H1 (cell line): ENCODE measurements around the gene CREB3L1. TPM values are rescaled to one million over a fixed set of nuclear protein-coding genes. Genes with fewer than 3 reads are reported as not detected.

ENCODE experiments used
- ASH2L ChIP-seq: fragments of 200-600, 300-600 bp; sonication (generic); IDR thresholded peaks from one replicate; pipeline ENCODE4 v1.7.1; 2017; ENCODE audit warnings: low read length
- CBX5 ChIP-seq: fragments of 300-800, 300-1000 bp; sonication (generic); IDR thresholded peaks from 2 replicates; pipeline ENCODE4 v1.7.1; 2016; ENCODE audit warnings: antibody characterized with exemption, low read length, low read depth
- CBX8 ChIP-seq: fragments of 300-800, 300-1000 bp; sonication (generic); IDR thresholded peaks from 2 replicates; pipeline ENCODE4 v1.7.1; 2016; ENCODE audit warnings: low read depth, low read length, borderline replicate concordance
- EZH2 ChIP-seq: fragments of 200-600 bp; sonication (generic); IDR thresholded peaks from 2 replicates; pipeline ENCODE4 v1.7.1; 2012; ENCODE audit warnings: low read depth, mild to moderate bottlenecking, moderate library complexity, low read length, inconsistent platforms; ENCODE audit not compliant: severe bottlenecking
- JUN ChIP-seq: IDR thresholded peaks from 2 replicates; pipeline ENCODE4 v1.6.1; 2011; ENCODE audit warnings: low read depth, mild to moderate bottlenecking, improper control_type of control experiment, low read length
- KDM5A ChIP-seq: fragments of 200-600 bp; IDR thresholded peaks from 2 replicates; pipeline ENCODE4 v1.7.1; 2012; ENCODE audit warnings: mild to moderate bottlenecking, low read length, inconsistent platforms, mixed read lengths
- NANOG ChIP-seq: IDR thresholded peaks from 2 replicates; pipeline ENCODE4 v1.6.1; 2011; ENCODE audit warnings: low read length, low read depth, mild to moderate bottlenecking, inconsistent platforms; ENCODE audit not compliant: insufficient read depth, poor library complexity, severe bottlenecking
- NRF1 ChIP-seq: IDR thresholded peaks from 2 replicates; pipeline ENCODE4 v1.6.1; 2011; ENCODE audit warnings: mild to moderate bottlenecking, low read depth, low read length, improper control_type of control experiment
- PHF8 ChIP-seq: fragments of 200-600 bp; sonication (generic); conservative IDR thresholded peaks from 2 replicates; pipeline ENCODE4 v1.7.1; 2012; ENCODE audit warnings: low read depth, mild to moderate bottlenecking, inconsistent platforms, low read length, moderate library complexity
- POU5F1 ChIP-seq: IDR thresholded peaks from 2 replicates; pipeline ENCODE4 v1.6.1; 2011; ENCODE audit warnings: low read depth, mild to moderate bottlenecking, low read length, moderate library complexity
- RAD21 ChIP-seq, 2 experiments: IDR thresholded peaks in 1 of 2; conservative IDR thresholded peaks in 1 of 2; 2 replicates each; pipeline ENCODE4 v1.6.1; 2011; ENCODE audit warnings: low read depth in 2 of 2, low read length in 2 of 2, improper control_type of control experiment in 1 of 2, inconsistent platforms in 1 of 2, mild to moderate bottlenecking in 1 of 2, moderate library complexity in 1 of 2
- RXRA ChIP-seq: IDR thresholded peaks from 2 replicates; pipeline ENCODE4 v1.6.1; 2011; ENCODE audit warnings: low read depth, mild to moderate bottlenecking, low read length, moderate library complexity; ENCODE audit not compliant: insufficient read depth
- SAP30 ChIP-seq: fragments of 300-600 bp; sonication (generic); IDR thresholded peaks from 2 replicates; pipeline ENCODE4 v1.7.1; 2012; ENCODE audit warnings: low read length, moderate library complexity, mild to moderate bottlenecking, inconsistent platforms; ENCODE audit not compliant: insufficient read depth, insufficient replicate concordance
- SIN3A ChIP-seq, 2 experiments: IDR thresholded peaks in 1 of 2; conservative IDR thresholded peaks in 1 of 2; 2 replicates each; pipeline ENCODE4 v1.6.1; 2011 to 2012; ENCODE audit warnings: low read length in 2 of 2, improper control_type of control experiment in 1 of 2, low read depth in 1 of 2, mild to moderate bottlenecking in 1 of 2
- SP1 ChIP-seq: IDR thresholded peaks from 2 replicates; pipeline ENCODE4 v1.6.1; 2011; ENCODE audit warnings: low read depth, low read length
- SP2 ChIP-seq: IDR thresholded peaks from 2 replicates; pipeline ENCODE4 v1.6.1; 2012; ENCODE audit warnings: mild to moderate bottlenecking, low read length, inconsistent platforms
- SP4 ChIP-seq: IDR thresholded peaks from 2 replicates; pipeline ENCODE4 v1.6.1; 2012; ENCODE audit warnings: low read length, inconsistent platforms
- SUZ12 ChIP-seq: fragments of 200-600 bp; sonication (generic); IDR thresholded peaks from 2 replicates; pipeline ENCODE4 v1.6.1; 2012; ENCODE audit warnings: mild to moderate bottlenecking, inconsistent platforms, low read length, moderate library complexity, mixed read lengths
- TCF12 ChIP-seq: IDR thresholded peaks from 2 replicates; pipeline ENCODE4 v1.6.1; 2011; ENCODE audit warnings: low read depth, mild to moderate bottlenecking, low read length
- polyA plus RNA-seq, 7 experiments: library from polyadenylated mRNA; depleted of rRNA in 3 of 7; stranded (reverse) in 5 of 7; unstranded in 2 of 7; fragments of >200 nt in 5 of 7; fragments of 200-250 nt in 2 of 7; gene quantifications; 1 replicate in 5 of 7; 2 replicates in 1 of 7; 4 replicates in 1 of 7; pipeline versions ENCODE4 v1.2.1 to v1.2.3, GENCODE V29; 2011 to 2013; ENCODE audit warnings: missing spikeins in 2 of 7, mixed read lengths in 2 of 7
- total RNA-seq: library from RNA; stranded (reverse); fragmentation: NEBNext Ultra II Directional; extraction: Animal tissue kit (Norgen Biotek cat#: 25700); gene quantifications from 2 replicates; pipeline ENCODE4 v1.2.1, GENCODE V29; 2021
- TF ChIP-seq, protein P1 (sequence below): IDR thresholded peaks from 2 replicates; pipeline ENCODE4 v1.6.1; 2012; ENCODE audit warnings: inconsistent platforms
- TF ChIP-seq, protein P2 (sequence below): IDR thresholded peaks from 2 replicates; pipeline ENCODE4 v1.6.1; 2012; ENCODE audit warnings: low read length, inconsistent platforms

Gene CREB3L1
- total and polyA plus RNA-seq, 2 of the 8 experiments (the other 6 are each of a cell fraction or from before 2014, with no cell fraction given), result 4.1 to 12.7 TPM

DNA sequence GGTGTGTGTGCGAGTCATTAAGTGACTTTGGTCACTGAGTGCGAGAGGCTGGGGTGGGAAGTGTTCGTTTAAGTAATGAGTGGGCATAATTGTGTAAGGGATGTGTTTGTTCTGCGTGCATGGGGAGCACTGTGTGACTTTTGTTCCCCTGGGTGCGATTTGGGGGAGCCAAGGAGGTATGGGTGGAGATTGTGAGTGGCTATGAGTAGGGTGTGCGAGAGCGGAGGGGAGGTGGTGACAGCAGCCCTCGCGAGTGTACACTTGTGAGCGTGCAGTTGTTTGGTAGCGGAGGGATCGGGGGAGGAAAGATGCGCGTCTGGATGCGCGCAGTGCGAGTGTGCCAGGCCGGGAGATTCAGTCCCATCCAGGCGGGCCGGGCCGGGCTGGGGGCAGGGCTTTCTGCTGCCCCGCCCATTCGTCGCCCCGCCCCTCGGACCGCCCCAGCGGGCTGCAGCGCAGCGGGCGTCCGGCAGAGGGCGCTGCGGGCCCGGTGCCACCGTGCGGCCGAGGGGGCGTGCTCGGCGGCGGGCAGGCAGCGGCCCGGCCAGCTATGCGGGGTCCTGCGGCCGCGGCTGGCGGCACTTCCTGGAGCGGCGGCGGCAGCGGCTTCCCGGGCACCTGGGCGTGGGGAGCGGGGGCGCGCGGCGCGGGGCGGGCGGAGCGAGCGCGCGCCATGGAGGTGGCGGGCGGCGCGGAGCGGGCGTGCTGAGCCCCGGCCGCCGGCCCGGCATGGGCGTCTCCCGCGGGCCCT is 69.6 kb downstream of the CREB3L1 start, which contains the start of gene DGKZ (continued):
- TF ChIP-seq, protein P1, sequence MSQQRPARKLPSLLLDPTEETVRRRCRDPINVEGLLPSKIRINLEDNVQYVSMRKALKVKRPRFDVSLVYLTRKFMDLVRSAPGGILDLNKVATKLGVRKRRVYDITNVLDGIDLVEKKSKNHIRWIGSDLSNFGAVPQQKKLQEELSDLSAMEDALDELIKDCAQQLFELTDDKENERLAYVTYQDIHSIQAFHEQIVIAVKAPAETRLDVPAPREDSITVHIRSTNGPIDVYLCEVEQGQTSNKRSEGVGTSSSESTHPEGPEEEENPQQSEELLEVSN, result no peak
- TF ChIP-seq RXRA (no peak), SUZ12 (no peak; the same call in 1 of the 2 replicates), POU5F1 (no peak), PHF8 (no peak), SP2 (no peak), SIN3A (conservative IDR thresholded peaks at IDR 0.05 in 1 of 2, IDR thresholded peaks at IDR 0.05 in 1 of 2; ENCODE audit: low read depth in 1 of 2, low read length in 2 of 2) (peak in 1 of 2 experiments; percentile 70; a peak in 2 of 4 replicates), CBX5 (no peak), SAP30 (no peak), KDM5A (no peak), NANOG (no peak), SP1 (peak; percentile 14; the same call in 1 of the 2 replicates), ASH2L (no peak), NRF1 (0 out of 2 replicates have a peak, but pooled peaks have one; percentile 3), TCF12 (no peak), RAD21 (IDR thresholded peaks at IDR 0.05 in 1 of 2, conservative IDR thresholded peaks at IDR 0.05 in 1 of 2; ENCODE audit: low read depth in 2 of 2, low read length in 2 of 2) (peak; percentile 31 to 66; a peak in 3 of 4 replicates), SP4 (peak; percentile 58; the same call in 1 of the 2 replicates), CBX8 (no peak), EZH2 (no peak), JUN (no peak)
- TF ChIP-seq, protein P2, sequence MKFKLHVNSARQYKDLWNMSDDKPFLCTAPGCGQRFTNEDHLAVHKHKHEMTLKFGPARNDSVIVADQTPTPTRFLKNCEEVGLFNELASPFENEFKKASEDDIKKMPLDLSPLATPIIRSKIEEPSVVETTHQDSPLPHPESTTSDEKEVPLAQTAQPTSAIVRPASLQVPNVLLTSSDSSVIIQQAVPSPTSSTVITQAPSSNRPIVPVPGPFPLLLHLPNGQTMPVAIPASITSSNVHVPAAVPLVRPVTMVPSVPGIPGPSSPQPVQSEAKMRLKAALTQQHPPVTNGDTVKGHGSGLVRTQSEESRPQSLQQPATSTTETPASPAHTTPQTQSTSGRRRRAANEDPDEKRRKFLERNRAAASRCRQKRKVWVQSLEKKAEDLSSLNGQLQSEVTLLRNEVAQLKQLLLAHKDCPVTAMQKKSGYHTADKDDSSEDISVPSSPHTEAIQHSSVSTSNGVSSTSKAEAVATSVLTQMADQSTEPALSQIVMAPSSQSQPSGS, result no peak
